Astrocyte (in vitro differentiated cells and primary cell): ENCODE measurements around the gene PFKFB2.

ENCODE experiments used
- CTCF ChIP-seq: IDR thresholded peaks from 2 replicates; pipeline ENCODE4 v1.5.1; 2011; ENCODE audit warnings: low read depth, mild to moderate bottlenecking, inconsistent platforms, low read length, moderate library complexity; ENCODE audit not compliant: insufficient read depth
- EZH2 ChIP-seq: IDR thresholded peaks from 2 replicates; pipeline ENCODE4 v1.6.1; 2012; ENCODE audit warnings: mild to moderate bottlenecking, low read length, inconsistent platforms; ENCODE audit not compliant: insufficient read depth

- TF ChIP-seq CTCF (no peak), EZH2 (no peak)
Observed at GRCh38 chr1:207036865-207037264, 16.2 kb upstream of the PFKFB2 start.
